Lung (tissue), 12 donors: ENCODE measurements around the gene GNPTG. TPM values are rescaled to one million over a fixed set of nuclear protein-coding genes. Genes with fewer than 3 reads are reported as not detected.

Experiments
- ATAC-seq: fragments of 200-7000 bp; cut with Tn5 transposase; one replicate; pipeline ENCODE4 v1.9.1; 2020; ENCODE audit warnings: moderate number of reproducible peaks; ENCODE audit not compliant: insufficient read depth, low FRiP score
- DNase-seq, 3 donors: peaks; one replicate each; pipeline ENCODE4 v3.0.0-alpha.2; 2013 to 2017
- H3K27ac ChIP-seq, 2 donors: one replicate each; pipeline ENCODE4 v1.5.1; 2013; ENCODE audit warnings: mild to moderate bottlenecking in 2 of 2, moderate library complexity in 2 of 2, control low read depth in 1 of 2, inconsistent platforms in 1 of 2, low read depth in 1 of 2, low read length in 1 of 2
- H3K27me3 ChIP-seq, 3 donors: one replicate each; pipeline ENCODE4 v1.5.1; 2013; ENCODE audit warnings: low read length in 2 of 3; ENCODE audit not compliant: control insufficient read depth in 3 of 3, insufficient read depth in 3 of 3
- H3K36me3 ChIP-seq, 4 donors: one replicate each; pipeline ENCODE4 v1.5.1; 2013; ENCODE audit warnings: low read length in 4 of 4, mild to moderate bottlenecking in 1 of 4, moderate library complexity in 1 of 4; ENCODE audit not compliant: control insufficient read depth in 4 of 4, insufficient read depth in 4 of 4
- H3K4me1 ChIP-seq, 5 donors: one replicate each; pipeline ENCODE4 v1.5.1; 2013; ENCODE audit warnings: low read length in 5 of 5, mild to moderate bottlenecking in 2 of 5, moderate library complexity in 1 of 5; ENCODE audit not compliant: control insufficient read depth in 5 of 5, insufficient read depth in 5 of 5
- H3K4me3 ChIP-seq: one replicate; pipeline ENCODE4 v1.5.1; 2013; ENCODE audit warnings: mild to moderate bottlenecking, control low read depth, moderate library complexity
- H3K9ac ChIP-seq, 2 donors: one replicate each; pipeline ENCODE4 v1.5.1; 2013; ENCODE audit warnings: low read length in 2 of 2, control low read depth in 1 of 2; ENCODE audit not compliant: insufficient read depth in 1 of 2
- H3K9me3 ChIP-seq, 4 donors: one replicate each; pipeline ENCODE4 v1.5.1; 2013; ENCODE audit warnings: low read length in 3 of 4, mild to moderate bottlenecking in 1 of 4, moderate library complexity in 1 of 4; ENCODE audit not compliant: control insufficient read depth in 4 of 4, insufficient read depth in 3 of 4
- CTCF ChIP-seq: IDR thresholded peaks from 2 replicates; pipeline ENCODE4 v1.5.1; 2012; ENCODE audit warnings: mild to moderate bottlenecking; ENCODE audit errors: control extremely low read depth, extremely low read depth
- WGBS, 2 donors: extraction: QIAGEN DNeasy Blood & Tissue Kit; methylation state at CpG; one replicate each; pipeline ENCODE4 v1.1.7; 2013; 5-methylcytosine and 5-hydroxymethylcytosine counted together
- polyA plus RNA-seq, 2 donors: library from polyadenylated mRNA; stranded (reverse); fragments of 200-250 nt; gene quantifications; one replicate each; pipeline ENCODE4 v1.2.1, GENCODE V29; 2013
- total RNA-seq, 2 donors: library from RNA; depleted of rRNA in 1 of 2; stranded (reverse); fragments of >200 nt in 1 of 2; gene quantifications; one replicate each; pipeline ENCODE4 v1.2.1, GENCODE V29; 2014 to 2021
- donor health status: control.
- donor health status: control.
- donor health status: Bipolar disorder and iron deficiency.
- donor health status: healthy.
- donor health status: DM: yes; HTN: yes; CAD: no.

The GNPTG gene
- total and polyA plus RNA-seq, 4 donors: 34.8 to 92.7 (median 77.8) TPM

GRCh38 chr16:1346422-1347285, 5.1 kb upstream of the GNPTG start:
- H3K4me1 ChIP-seq: peaks cover 0 to 19% (median 6%) of the 10 kb centered on the region in 5 donors
- H3K27ac ChIP-seq: no peak overlapping the region
- H3K4me3 ChIP-seq: no peak overlapping the region
- H3K36me3 ChIP-seq: peaks cover 0 to 23% (median 10%) of the 10 kb centered on the region in 4 donors
- WGBS, 2 donors: 73 to 79% methylated on average over 34 of the region's 34 CpGs
- H3K27me3 ChIP-seq: peaks cover 0 to 2% (median 0%) of the 10 kb centered on the region in 3 donors
- no peak overlapping the region for H3K9ac ChIP-seq
- DNase-seq: no peak
- H3K9me3 ChIP-seq: no peaks in the 10 kb centered on the region
- no peak for TF ChIP-seq CTCF
- no peak for ATAC-seq

GRCh38 chr16:1347286-1347855, 4.4 kb upstream of the GNPTG start:
- peaks cover 0 to 23% (median 10%) of the 10 kb centered on the region in 4 donors for H3K36me3 ChIP-seq
- no peak for ATAC-seq
- no peak for DNase-seq
- no peak overlapping the region for H3K9ac ChIP-seq
- 92% methylated on average over 31 of the region's 31 CpGs for WGBS, 2 donors
- peaks cover under 1 to 16% (median 6%) of the 10 kb centered on the region in 5 donors for H3K4me1 ChIP-seq
- H3K27me3 ChIP-seq: no peaks in the 10 kb centered on the region
- H3K4me3 ChIP-seq: no peak overlapping the region
- TF ChIP-seq CTCF: no peak
- no peaks in the 10 kb centered on the region for H3K9me3 ChIP-seq
- H3K27ac ChIP-seq: no peak overlapping the region

- Histone ChIP-seq H3K9ac (no peak overlapping the region), H3K36me3 (peaks cover 0 to 23% (median 10%) of the 10 kb centered on the region in 4 donors), H3K9me3 (no peaks in the 10 kb centered on the region), H3K27ac (no peak overlapping the region), H3K27me3 (no peaks in the 10 kb centered on the region), H3K4me3 (no peak overlapping the region), H3K4me1 (peaks cover 4 to 17% (median 6%) of the 10 kb centered on the region in 5 donors)
- TF ChIP-seq CTCF: no peak
- WGBS, 2 donors: 90 to 92% methylated on average over 29 of the region's 29 CpGs
- DNase-seq (no peak), ATAC-seq (no peak)
Measured at GRCh38 chr16:1347962-1348361, 3.8 kb upstream of the GNPTG start.
